Hepatocyte (in vitro differentiated cells): ENCODE measurements around the gene KCNIP3. TPM values are rescaled to one million over a fixed set of nuclear protein-coding genes. Genes with fewer than 3 reads are reported as not detected.

Source experiments
- DNase-seq: peaks from one replicate; pipeline ENCODE4 v3.0.0-alpha.2; 2016; ENCODE audit warnings: low spot score
- H2AFZ ChIP-seq: fragments of 200-600 bp; sonication (generic); 2 replicates; pipeline ENCODE4 v1.6.0; 2016; ENCODE audit warnings: antibody characterized with exemption, mild to moderate bottlenecking
- H3K27ac ChIP-seq: fragments of 200-600 bp; sonication (generic); 2 replicates; pipeline ENCODE4 v1.5.1; 2016; ENCODE audit warnings: mild to moderate bottlenecking
- H3K27me3 ChIP-seq: fragments of 200-600 bp; sonication (generic); 2 replicates; pipeline ENCODE4 v1.6.1; 2016
- H3K36me3 ChIP-seq: fragments of 200-600 bp; sonication (generic); replicated peaks from 2 replicates; pipeline ENCODE4 v1.5.1; 2016; ENCODE audit warnings: low read depth; ENCODE audit not compliant: insufficient read depth
- H3K4me1 ChIP-seq: fragments of 200-600 bp; sonication (generic); 2 replicates; pipeline ENCODE4 v1.5.1; 2016; ENCODE audit warnings: mild to moderate bottlenecking, moderate library complexity; ENCODE audit not compliant: insufficient read depth
- H3K4me2 ChIP-seq: fragments of 200-600 bp; sonication (generic); 2 replicates; pipeline ENCODE4 v1.6.0; 2016
- H3K4me3 ChIP-seq: fragments of 200-600 bp; sonication (generic); 2 replicates; pipeline ENCODE4 v1.5.1; 2016; ENCODE audit warnings: mild to moderate bottlenecking
- H3K79me2 ChIP-seq: fragments of 200-600 bp; sonication (generic); 2 replicates; pipeline ENCODE4 v1.6.0; 2017; ENCODE audit warnings: mild to moderate bottlenecking
- H3K9me2 ChIP-seq: fragments of 200-600 bp; sonication (generic); replicated peaks from 2 replicates; pipeline ENCODE4 v1.6.0; 2017; ENCODE audit warnings: mild to moderate bottlenecking; ENCODE audit not compliant: insufficient read depth
- H3K9me3 ChIP-seq: fragments of 200-600 bp; sonication (generic); 2 replicates; pipeline ENCODE4 v1.5.1; 2016; ENCODE audit warnings: low read depth, mild to moderate bottlenecking
- H4K20me1 ChIP-seq: fragments of 200-600 bp; sonication (generic); 2 replicates; pipeline ENCODE4 v1.6.0; 2016; ENCODE audit warnings: mild to moderate bottlenecking; ENCODE audit not compliant: insufficient read depth, poor library complexity, severe bottlenecking
- EZH2 ChIP-seq: fragments of 200-600 bp; sonication (generic); IDR thresholded peaks from 2 replicates; pipeline ENCODE4 v1.6.1; 2016; ENCODE audit warnings: antibody characterized with exemption, mild to moderate bottlenecking, borderline replicate concordance
- EZH2phosphoT487 ChIP-seq: fragments of 200-600 bp; sonication (generic); IDR thresholded peaks from one replicate; pipeline ENCODE4 v1.6.1; 2018; ENCODE audit warnings: antibody characterized with exemption, mild to moderate bottlenecking, low read depth, moderate library complexity; ENCODE audit not compliant: unreplicated experiment, severe bottlenecking
- WGBS: methylation state at CpG from one replicate; pipeline ENCODE4 v1.1.6; 2016; ENCODE audit warnings: low lambda C conversion rate; ENCODE audit errors: missing lambda C conversion rate; 5-methylcytosine and 5-hydroxymethylcytosine counted together
- polyA plus RNA-seq: library from polyadenylated mRNA; unstranded; fragments of >200 nt; fragmentation: Nextera tagmentation; extraction: Ambion mirVana; gene quantifications from 2 replicates; pipeline ENCODE4 v1.2.1, GENCODE V29; 2016
- total RNA-seq: library from RNA; depleted of rRNA; stranded (reverse); fragments of >200 nt; gene quantifications from 2 replicates; pipeline ENCODE4 v1.2.3, GENCODE V29; 2014
- TF ChIP-seq, protein P1 (sequence below): fragments of 200-600 bp; sonication (generic); IDR thresholded peaks from 2 replicates; pipeline ENCODE4 v1.5.1; 2016; ENCODE audit warnings: antibody characterized with exemption, mild to moderate bottlenecking; ENCODE audit not compliant: poor library complexity

The KCNIP3 gene
- total and polyA plus RNA-seq, 2 experiments from 2014 or later, result 6.1 to 6.5 TPM

- Histone ChIP-seq H4K20me1 (no peaks in the 10 kb centered on the region), H3K27me3 (no peaks in the 10 kb centered on the region), H3K4me2 (no peak overlapping the region), H3K4me3 (no peak overlapping the region), H3K27ac (no peak overlapping the region), H3K36me3 (no peaks in the 10 kb centered on the region), H3K4me1 (no peaks in the 10 kb centered on the region), H3K79me2 (no peaks in the 10 kb centered on the region), H3K9me3 (no peaks in the 10 kb centered on the region), H2AFZ (no peak overlapping the region), H3K9me2 (no peaks in the 10 kb centered on the region)
- DNase-seq, result no peak
- 96% methylated on average over 11 of the region's 11 CpGs for WGBS
- TF ChIP-seq, protein P1, sequence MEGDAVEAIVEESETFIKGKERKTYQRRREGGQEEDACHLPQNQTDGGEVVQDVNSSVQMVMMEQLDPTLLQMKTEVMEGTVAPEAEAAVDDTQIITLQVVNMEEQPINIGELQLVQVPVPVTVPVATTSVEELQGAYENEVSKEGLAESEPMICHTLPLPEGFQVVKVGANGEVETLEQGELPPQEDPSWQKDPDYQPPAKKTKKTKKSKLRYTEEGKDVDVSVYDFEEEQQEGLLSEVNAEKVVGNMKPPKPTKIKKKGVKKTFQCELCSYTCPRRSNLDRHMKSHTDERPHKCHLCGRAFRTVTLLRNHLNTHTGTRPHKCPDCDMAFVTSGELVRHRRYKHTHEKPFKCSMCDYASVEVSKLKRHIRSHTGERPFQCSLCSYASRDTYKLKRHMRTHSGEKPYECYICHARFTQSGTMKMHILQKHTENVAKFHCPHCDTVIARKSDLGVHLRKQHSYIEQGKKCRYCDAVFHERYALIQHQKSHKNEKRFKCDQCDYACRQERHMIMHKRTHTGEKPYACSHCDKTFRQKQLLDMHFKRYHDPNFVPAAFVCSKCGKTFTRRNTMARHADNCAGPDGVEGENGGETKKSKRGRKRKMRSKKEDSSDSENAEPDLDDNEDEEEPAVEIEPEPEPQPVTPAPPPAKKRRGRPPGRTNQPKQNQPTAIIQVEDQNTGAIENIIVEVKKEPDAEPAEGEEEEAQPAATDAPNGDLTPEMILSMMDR, result no peak
- no peak for TF ChIP-seq EZH2phosphoT487
- no peak for TF ChIP-seq EZH2
These were observed 77.3 kb downstream of the KCNIP3 start for GRCh38 chr2:95374451-95374920.

DNA sequence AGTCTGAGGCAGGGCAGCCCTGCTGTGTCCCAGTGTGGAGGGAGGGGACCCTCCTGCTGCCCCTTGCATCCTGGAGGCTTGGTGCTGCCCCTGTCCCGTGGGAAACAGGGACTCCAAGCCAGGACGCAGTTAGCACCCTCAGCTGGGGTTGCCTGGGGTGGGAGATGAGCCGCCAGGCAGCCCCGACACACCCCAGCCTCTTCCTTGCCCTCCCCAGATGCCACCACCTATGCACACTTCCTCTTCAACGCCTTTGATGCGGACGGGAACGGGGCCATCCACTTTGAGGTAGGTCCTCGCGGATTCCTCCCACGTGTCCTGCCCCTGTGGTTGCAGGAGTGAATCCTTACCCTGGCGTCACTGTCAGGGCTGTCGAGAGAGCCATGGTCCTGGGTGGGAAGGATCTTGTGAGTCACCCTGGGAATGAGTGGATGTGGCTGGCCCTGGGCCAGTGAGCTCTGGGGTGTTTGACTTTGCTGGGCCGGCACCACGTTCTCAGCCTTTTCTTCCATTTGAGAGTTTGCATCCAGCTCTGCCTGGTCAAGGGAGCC is 77.8 kb downstream of the KCNIP3 start:
- TF ChIP-seq, protein P1, result no peak
- TF ChIP-seq EZH2phosphoT487, result no peak
- no peak for TF ChIP-seq EZH2
- Histone ChIP-seq H2AFZ (no peak overlapping the region), H4K20me1 (no peaks in the 10 kb centered on the region), H3K27ac (no peak overlapping the region), H3K4me1 (no peaks in the 10 kb centered on the region), H3K27me3 (no peaks in the 10 kb centered on the region), H3K79me2 (no peaks in the 10 kb centered on the region), H3K4me3 (no peak overlapping the region), H3K9me2 (no peaks in the 10 kb centered on the region), H3K4me2 (no peak overlapping the region), H3K36me3 (no peaks in the 10 kb centered on the region), H3K9me3 (no peaks in the 10 kb centered on the region)
- no peak for DNase-seq
- 82% methylated on average over 14 of the region's 15 CpGs for WGBS

GRCh38 chr2:95375532-95376150 is 78.5 kb downstream of the KCNIP3 start:
- no peaks in the 10 kb centered on the region for H4K20me1 ChIP-seq
- no peaks in the 10 kb centered on the region for H3K9me2 ChIP-seq
- no peak overlapping the region for H3K27ac ChIP-seq
- no peak for TF ChIP-seq EZH2phosphoT487
- TF ChIP-seq, protein P1, result no peak
- TF ChIP-seq EZH2, result no peak
- no peak for DNase-seq
- H3K4me3 ChIP-seq, result no peak overlapping the region
- H3K27me3 ChIP-seq, result no peaks in the 10 kb centered on the region
- H3K79me2 ChIP-seq, result no peaks in the 10 kb centered on the region
- H3K9me3 ChIP-seq, result no peaks in the 10 kb centered on the region
- 89% methylated on average over 21 of the region's 21 CpGs for WGBS
- H3K4me2 ChIP-seq, result no peak overlapping the region
- H3K36me3 ChIP-seq, result no peaks in the 10 kb centered on the region
- H3K4me1 ChIP-seq, result no peaks in the 10 kb centered on the region
- no peak overlapping the region for H2AFZ ChIP-seq
